HepG2 (cell line): ENCODE measurements around the gene NDEL1. TPM values are rescaled to one million over a fixed set of nuclear protein-coding genes. Genes with fewer than 3 reads are reported as not detected.

Experiments used
- FOXA3 ChIP-seq: IDR thresholded peaks from 2 replicates; pipeline ENCODE4 v1.6.1; 2016; ENCODE audit warnings: missing genetic modification reagents, missing compliant biosample characterization
- GFI1 ChIP-seq: sonication (generic); formaldehyde crosslinking; IDR thresholded peaks from 2 replicates; pipeline ENCODE4 v1.5.0; 2020; ENCODE audit warnings: missing genetic modification reagents, mild to moderate bottlenecking, borderline replicate concordance
- HDAC2 ChIP-seq: sonication (generic); formaldehyde crosslinking; IDR thresholded peaks from 2 replicates; pipeline ENCODE4 v1.4.0; 2020; ENCODE audit warnings: missing genetic modification reagents
- KDM4B ChIP-seq: sonication (generic); formaldehyde crosslinking; IDR thresholded peaks from 2 replicates; pipeline ENCODE4 v1.4.0; 2020; ENCODE audit warnings: missing genetic modification reagents
- SAP130 ChIP-seq: IDR thresholded peaks from 2 replicates; pipeline ENCODE4 v1.6.1; 2016; ENCODE audit warnings: low read depth
- ZNF138 ChIP-seq: sonication (generic); formaldehyde crosslinking; IDR thresholded peaks from 2 replicates; pipeline ENCODE4 v1.5.0; 2020; ENCODE audit warnings: mild to moderate bottlenecking, low read depth, missing genetic modification reagents
- ZNF143 ChIP-seq: sonication (generic); formaldehyde crosslinking; IDR thresholded peaks from 2 replicates; pipeline ENCODE4 v1.4.0; 2020; ENCODE audit warnings: missing genetic modification reagents
- ZNF318 ChIP-seq: sonication (generic); formaldehyde crosslinking; IDR thresholded peaks from 2 replicates; pipeline ENCODE4 v1.4.0; 2020; ENCODE audit warnings: mild to moderate bottlenecking, missing genetic modification reagents
- polyA plus RNA-seq, 8 experiments: library from polyadenylated mRNA; depleted of rRNA in 3 of 8; stranded (reverse) in 7 of 8; unstranded in 1 of 8; fragments of >200 nt; fragmentation: Illumina TruSeq in 4 of 8; extraction: Trizol in 4 of 8; gene quantifications; 2 replicates each; pipeline versions ENCODE4 v1.2.1 to v1.2.3, GENCODE V29; 2011 to 2016; ENCODE audit warnings: low read depth in 4 of 8, missing spikeins in 1 of 8, mixed read lengths in 1 of 8; ENCODE audit not compliant: insufficient read depth in 1 of 8
- total RNA-seq, 5 experiments: library from RNA; depleted of rRNA; stranded (reverse); fragments of >200 nt; fragmentation: Illumina TruSeq; extraction: Trizol; gene quantifications; 2 replicates each; pipeline ENCODE4 v1.2.3, GENCODE V29; 2016; ENCODE audit warnings: low read depth in 1 of 5
- TF ChIP-seq, protein P1 (sequence below): sonication (generic); formaldehyde crosslinking; IDR thresholded peaks from 2 replicates; pipeline ENCODE4 v1.4.0; 2020; ENCODE audit warnings: missing genetic modification reagents, borderline replicate concordance
- TF ChIP-seq, protein P2 (sequence below): sonication (generic); formaldehyde crosslinking; IDR thresholded peaks from 2 replicates; pipeline ENCODE4 v1.8.1; 2022; ENCODE audit warnings: mild to moderate bottlenecking, missing genetic modification reagents
- TF ChIP-seq, protein P3 (sequence below): sonication (generic); formaldehyde crosslinking; IDR thresholded peaks from 2 replicates; pipeline ENCODE4 v1.5.1; 2020; ENCODE audit warnings: missing genetic modification reagents, mild to moderate bottlenecking, borderline replicate concordance

Gene NDEL1
- total and polyA plus RNA-seq, 2 of the 13 experiments (the other 11 are each of a cell fraction or from before 2014, with no cell fraction given), result 59.8 to 153 TPM

DNA sequence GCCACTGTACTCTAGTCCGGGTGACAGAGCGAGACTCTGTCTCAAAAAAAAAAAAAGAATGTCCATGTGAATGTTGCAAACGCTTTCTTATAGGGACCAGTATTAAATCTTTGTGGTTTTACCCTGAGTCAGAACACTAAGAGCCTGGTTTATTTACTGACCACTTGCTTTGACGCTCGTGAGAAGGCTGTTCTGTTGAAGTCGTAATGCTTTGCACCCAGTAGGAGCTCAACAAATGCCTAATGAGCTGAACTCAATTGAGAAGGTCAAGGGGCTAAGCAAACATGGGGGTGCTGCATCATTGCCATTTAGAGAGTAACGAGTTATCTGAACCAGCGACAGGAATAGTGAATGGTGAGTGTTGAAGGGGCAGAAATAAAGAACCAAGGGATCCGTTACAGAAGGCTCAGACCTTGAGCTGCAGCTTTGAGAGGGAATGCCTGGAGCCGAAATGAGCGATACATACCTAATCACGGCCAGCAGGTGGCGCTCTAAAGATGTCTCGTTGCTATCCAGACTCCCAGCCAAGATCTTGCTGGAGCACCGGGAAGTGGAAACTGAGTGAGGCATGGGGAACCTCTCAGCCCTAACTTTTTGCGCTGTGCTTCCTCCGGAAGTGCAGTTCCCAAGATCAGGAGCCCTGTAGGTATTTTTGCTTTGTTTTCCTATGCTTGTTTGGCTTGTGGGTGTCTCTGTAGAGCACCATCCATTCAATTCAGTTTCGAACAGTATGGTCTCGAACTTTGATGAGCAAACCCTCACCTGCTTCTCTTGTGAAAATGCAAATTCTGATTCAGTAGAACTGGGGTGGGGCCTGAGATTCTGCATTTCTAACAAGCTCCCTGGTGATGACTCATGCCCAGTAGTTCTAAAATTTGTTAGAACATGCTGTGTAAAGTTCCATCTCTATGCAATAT, 25.5 kb upstream of the NDEL1 start (continued):
- TF ChIP-seq ZNF318 (no peak), ZNF138 (CRISPR knock-in tag) (no peak), KDM4B (CRISPR knock-in tag) (0 out of 2 replicates have a peak, but pooled peaks have one; percentile 53), ZNF143 (CRISPR knock-in tag) (no peak), GFI1 (CRISPR knock-in tag) (no peak), FOXA3 (CRISPR knock-in tag) (no peak; the same call in 1 of the 2 replicates), HDAC2 (CRISPR knock-in tag) (peak; percentile 65; the same call in 1 of the 2 replicates), SAP130 (CRISPR knock-in tag) (peak; percentile 55)
- TF ChIP-seq, protein P1, sequence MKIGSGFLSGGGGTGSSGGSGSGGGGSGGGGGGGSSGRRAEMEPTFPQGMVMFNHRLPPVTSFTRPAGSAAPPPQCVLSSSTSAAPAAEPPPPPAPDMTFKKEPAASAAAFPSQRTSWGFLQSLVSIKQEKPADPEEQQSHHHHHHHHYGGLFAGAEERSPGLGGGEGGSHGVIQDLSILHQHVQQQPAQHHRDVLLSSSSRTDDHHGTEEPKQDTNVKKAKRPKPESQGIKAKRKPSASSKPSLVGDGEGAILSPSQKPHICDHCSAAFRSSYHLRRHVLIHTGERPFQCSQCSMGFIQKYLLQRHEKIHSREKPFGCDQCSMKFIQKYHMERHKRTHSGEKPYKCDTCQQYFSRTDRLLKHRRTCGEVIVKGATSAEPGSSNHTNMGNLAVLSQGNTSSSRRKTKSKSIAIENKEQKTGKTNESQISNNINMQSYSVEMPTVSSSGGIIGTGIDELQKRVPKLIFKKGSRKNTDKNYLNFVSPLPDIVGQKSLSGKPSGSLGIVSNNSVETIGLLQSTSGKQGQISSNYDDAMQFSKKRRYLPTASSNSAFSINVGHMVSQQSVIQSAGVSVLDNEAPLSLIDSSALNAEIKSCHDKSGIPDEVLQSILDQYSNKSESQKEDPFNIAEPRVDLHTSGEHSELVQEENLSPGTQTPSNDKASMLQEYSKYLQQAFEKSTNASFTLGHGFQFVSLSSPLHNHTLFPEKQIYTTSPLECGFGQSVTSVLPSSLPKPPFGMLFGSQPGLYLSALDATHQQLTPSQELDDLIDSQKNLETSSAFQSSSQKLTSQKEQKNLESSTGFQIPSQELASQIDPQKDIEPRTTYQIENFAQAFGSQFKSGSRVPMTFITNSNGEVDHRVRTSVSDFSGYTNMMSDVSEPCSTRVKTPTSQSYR (CRISPR knock-in tag), result no peak
- TF ChIP-seq, protein P2, sequence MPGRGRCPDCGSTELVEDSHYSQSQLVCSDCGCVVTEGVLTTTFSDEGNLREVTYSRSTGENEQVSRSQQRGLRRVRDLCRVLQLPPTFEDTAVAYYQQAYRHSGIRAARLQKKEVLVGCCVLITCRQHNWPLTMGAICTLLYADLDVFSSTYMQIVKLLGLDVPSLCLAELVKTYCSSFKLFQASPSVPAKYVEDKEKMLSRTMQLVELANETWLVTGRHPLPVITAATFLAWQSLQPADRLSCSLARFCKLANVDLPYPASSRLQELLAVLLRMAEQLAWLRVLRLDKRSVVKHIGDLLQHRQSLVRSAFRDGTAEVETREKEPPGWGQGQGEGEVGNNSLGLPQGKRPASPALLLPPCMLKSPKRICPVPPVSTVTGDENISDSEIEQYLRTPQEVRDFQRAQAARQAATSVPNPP, result no peak
- TF ChIP-seq, protein P3, sequence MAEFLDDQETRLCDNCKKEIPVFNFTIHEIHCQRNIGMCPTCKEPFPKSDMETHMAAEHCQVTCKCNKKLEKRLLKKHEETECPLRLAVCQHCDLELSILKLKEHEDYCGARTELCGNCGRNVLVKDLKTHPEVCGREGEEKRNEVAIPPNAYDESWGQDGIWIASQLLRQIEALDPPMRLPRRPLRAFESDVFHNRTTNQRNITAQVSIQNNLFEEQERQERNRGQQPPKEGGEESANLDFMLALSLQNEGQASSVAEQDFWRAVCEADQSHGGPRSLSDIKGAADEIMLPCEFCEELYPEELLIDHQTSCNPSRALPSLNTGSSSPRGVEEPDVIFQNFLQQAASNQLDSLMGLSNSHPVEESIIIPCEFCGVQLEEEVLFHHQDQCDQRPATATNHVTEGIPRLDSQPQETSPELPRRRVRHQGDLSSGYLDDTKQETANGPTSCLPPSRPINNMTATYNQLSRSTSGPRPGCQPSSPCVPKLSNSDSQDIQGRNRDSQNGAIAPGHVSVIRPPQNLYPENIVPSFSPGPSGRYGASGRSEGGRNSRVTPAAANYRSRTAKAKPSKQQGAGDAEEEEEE (CRISPR knock-in tag), result peak; percentile 62; the same call in 1 of the 2 replicates
